ENCODE results near the gene ROPN1L. TPM values are rescaled to one million over a fixed set of nuclear protein-coding genes. Genes with fewer than 3 reads are reported as not detected.

The ROPN1L gene
- total and polyA plus RNA-seq, 2 of the 8 experiments (the other 6 are each of a cell fraction or from before 2014, with no cell fraction given), result 0.24 to 0.73 TPM

DNA sequence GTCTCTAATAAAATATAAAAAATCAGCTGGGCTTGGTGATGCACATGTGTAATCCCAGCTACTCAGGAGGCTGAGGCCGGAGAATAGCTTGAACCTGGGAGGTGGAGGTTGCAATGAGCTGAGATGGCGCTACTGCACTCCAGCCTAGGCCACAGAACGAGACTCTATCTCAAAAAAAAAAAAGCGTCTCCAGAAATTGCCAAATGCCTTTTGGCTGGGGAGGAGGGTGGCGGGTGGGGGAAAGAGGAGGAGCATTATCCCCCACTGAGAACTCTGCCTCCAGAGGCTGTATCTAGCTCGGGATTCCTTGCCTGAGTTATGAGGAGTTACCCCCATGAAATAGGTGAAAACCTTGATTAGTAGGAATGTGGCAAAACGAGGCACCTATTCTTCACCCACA is 4.8 kb downstream of the ROPN1L start (continued):
- TF ChIP-seq CHD7 (IDR thresholded peaks at IDR 0.05; ENCODE audit: insufficient replicate concordance, low read length) (no peak), TCF12 (IDR thresholded peaks at IDR 0.05; ENCODE audit: low read depth, low read length) (no peak), BCL11A (IDR thresholded peaks at IDR 0.05; ENCODE audit: low read depth in 2 of 2, low read length in 2 of 2) (no peak), SRF (IDR thresholded peaks at IDR 0.05; ENCODE audit: low read depth, low read length) (no peak), SAP30 (IDR thresholded peaks at IDR 0.05; ENCODE audit: insufficient read depth, insufficient replicate concordance, low read length) (no peak), BRCA1 (IDR thresholded peaks at IDR 0.05; ENCODE audit: low read depth, low read length) (no peak), TAF1 (IDR thresholded peaks at IDR 0.05; ENCODE audit: low read depth, low read length) (no peak), SUZ12 (IDR thresholded peaks at IDR 0.05; ENCODE audit: low read length) (no peak)
- TF ChIP-seq, protein P1, sequence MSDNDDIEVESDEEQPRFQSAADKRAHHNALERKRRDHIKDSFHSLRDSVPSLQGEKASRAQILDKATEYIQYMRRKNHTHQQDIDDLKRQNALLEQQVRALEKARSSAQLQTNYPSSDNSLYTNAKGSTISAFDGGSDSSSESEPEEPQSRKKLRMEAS (IDR thresholded peaks at IDR 0.05), result no peak

All from H1 (cell line).